DND-41 (cell line): Measurements from ENCODE around the gene EPHA1.
"Not testable (repeated sequence)": the region's sequence is repeated elsewhere in the genome, so short reads cannot be mapped to it uniquely, and the experiment has no call there.

Experiments
- ATAC-seq: fragments of 200-7000 bp; cut with Tn5 transposase; 3 replicates; pipeline ENCODE4 v1.9.1; 2021; ENCODE audit warnings: low read depth; ENCODE audit not compliant: insufficient read depth
- DNase-seq: peaks from one replicate; pipeline ENCODE4 v3.0.0-alpha.2; 2020
- H2AFZ ChIP-seq: 2 replicates; pipeline ENCODE4 v1.6.0; 2012; ENCODE audit warnings: low read depth, low read length
- H3K27ac ChIP-seq: 2 replicates; pipeline ENCODE4 v1.5.1; 2012; ENCODE audit warnings: low read length, inconsistent platforms
- H3K27me3 ChIP-seq: fragments of 200-600 bp; sonication (generic); 2 replicates; pipeline ENCODE4 v1.6.0; 2012; ENCODE audit warnings: low read length, mild to moderate bottlenecking, inconsistent platforms; ENCODE audit not compliant: insufficient read depth, poor library complexity
- H3K36me3 ChIP-seq: 2 replicates; pipeline ENCODE4 v1.5.1; 2012; ENCODE audit warnings: low read length, inconsistent platforms; ENCODE audit not compliant: insufficient read depth
- H3K4me1 ChIP-seq: 2 replicates; pipeline ENCODE4 v1.5.1; 2012; ENCODE audit warnings: mild to moderate bottlenecking, low read length; ENCODE audit not compliant: insufficient read depth
- H3K4me2 ChIP-seq: 2 replicates; pipeline ENCODE4 v1.6.0; 2012; ENCODE audit warnings: mild to moderate bottlenecking, moderate library complexity, low read length, inconsistent platforms; ENCODE audit not compliant: insufficient read depth
- H3K4me3 ChIP-seq, 2 experiments: fragments of 200-600 bp in 1 of 2; shearing (Covaris generic) in 1 of 2; 2 replicates each; pipeline ENCODE4 v1.5.1; 2012 to 2016; ENCODE audit warnings: inconsistent platforms in 2 of 2, low read length in 2 of 2, mild to moderate bottlenecking in 2 of 2, low read depth in 1 of 2, moderate library complexity in 1 of 2
- H3K79me2 ChIP-seq: 2 replicates; pipeline ENCODE4 v1.6.0; 2012; ENCODE audit warnings: low read length, inconsistent platforms; ENCODE audit not compliant: insufficient read depth
- H3K9ac ChIP-seq: 2 replicates; pipeline ENCODE4 v1.6.0; 2012; ENCODE audit warnings: low read depth, mild to moderate bottlenecking, inconsistent platforms, low read length, moderate library complexity
- H3K9me3 ChIP-seq: 2 replicates; pipeline ENCODE4 v1.5.1; 2012; ENCODE audit warnings: low read length, moderate library complexity, mild to moderate bottlenecking, inconsistent platforms; ENCODE audit not compliant: insufficient read depth, severe bottlenecking
- H4K20me1 ChIP-seq: 2 replicates; pipeline ENCODE4 v1.6.0; 2012; ENCODE audit warnings: low read length; ENCODE audit not compliant: insufficient read depth
- EZH2 ChIP-seq: IDR thresholded peaks from 3 replicates; pipeline ENCODE4 v1.6.1; 2012; ENCODE audit warnings: borderline replicate concordance, low read depth, mild to moderate bottlenecking, moderate library complexity, low read length, inconsistent platforms; ENCODE audit not compliant: severe bottlenecking
- TF ChIP-seq, protein P1 (sequence below): IDR thresholded peaks from 2 replicates; pipeline ENCODE4 v1.5.1; 2012; ENCODE audit warnings: borderline replicate concordance, low read length, moderate library complexity, mild to moderate bottlenecking; ENCODE audit not compliant: poor library complexity, severe bottlenecking; ENCODE audit errors: extremely low read depth

Gene EPHA1

DNA sequence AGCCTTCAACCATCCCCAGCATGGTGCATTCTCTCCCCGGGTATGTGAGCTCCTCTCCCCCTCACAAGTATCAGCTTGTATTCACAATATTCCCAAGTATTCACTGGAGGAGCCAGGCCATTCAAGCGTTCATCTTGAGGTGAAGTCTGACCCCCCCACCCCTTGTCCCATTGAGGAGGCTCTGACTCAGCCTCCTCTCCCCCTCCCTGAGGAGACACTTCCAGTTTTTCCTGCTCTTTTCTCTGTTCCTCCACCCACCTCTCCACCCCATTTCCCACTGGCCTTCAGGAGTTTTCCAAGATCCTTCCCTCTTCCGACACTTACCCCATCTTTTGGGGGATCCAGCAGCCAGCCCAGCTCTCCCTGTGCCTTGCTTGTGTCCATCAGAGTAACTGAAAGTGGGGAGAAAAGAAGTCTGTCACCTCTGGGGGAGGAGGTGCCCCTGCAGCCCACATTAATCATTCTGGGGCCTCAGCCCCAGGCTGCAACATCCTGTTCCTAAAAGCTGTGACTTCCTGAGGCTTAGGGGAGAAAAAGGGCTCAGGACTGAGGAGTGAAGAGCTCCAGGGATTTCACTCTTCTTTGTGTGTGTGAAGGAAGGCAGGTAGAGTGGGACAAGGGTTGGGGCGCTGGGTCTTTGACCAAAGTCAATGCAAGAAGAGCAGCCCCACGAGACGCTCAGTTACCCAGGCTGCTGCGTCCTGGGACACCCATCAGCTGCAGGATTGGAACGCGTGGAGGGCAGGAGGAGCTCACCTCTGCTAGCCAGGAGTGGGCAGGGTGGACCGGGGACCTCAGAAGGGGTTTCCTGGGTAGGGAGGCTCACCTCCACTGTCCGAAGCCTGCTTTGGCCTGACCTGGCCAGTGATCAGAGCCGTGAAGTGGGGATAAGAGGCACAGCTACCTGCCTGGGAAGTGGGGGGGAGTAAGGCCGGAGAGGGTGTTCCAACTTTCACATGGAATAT lies 1.1 kb downstream of the EPHA1 start:
- Histone ChIP-seq H3K27ac (no peak overlapping the region; the same call in 1 of the 2 replicates), H3K9me3 (no peaks in the 10 kb centered on the region), H2AFZ (no peak overlapping the region), H3K79me2 (no peaks in the 10 kb centered on the region), H3K36me3 (no peaks in the 10 kb centered on the region), H3K4me2 (peak overlapping the region; percentile 35), H3K4me3 (no peak overlapping the region), H4K20me1 (no peaks in the 10 kb centered on the region), H3K4me1 (peaks cover 18% of the 10 kb centered on the region), H3K27me3 (no peaks in the 10 kb centered on the region), H3K9ac (no peak overlapping the region)
- no peak for TF ChIP-seq EZH2
- TF ChIP-seq, protein P1, sequence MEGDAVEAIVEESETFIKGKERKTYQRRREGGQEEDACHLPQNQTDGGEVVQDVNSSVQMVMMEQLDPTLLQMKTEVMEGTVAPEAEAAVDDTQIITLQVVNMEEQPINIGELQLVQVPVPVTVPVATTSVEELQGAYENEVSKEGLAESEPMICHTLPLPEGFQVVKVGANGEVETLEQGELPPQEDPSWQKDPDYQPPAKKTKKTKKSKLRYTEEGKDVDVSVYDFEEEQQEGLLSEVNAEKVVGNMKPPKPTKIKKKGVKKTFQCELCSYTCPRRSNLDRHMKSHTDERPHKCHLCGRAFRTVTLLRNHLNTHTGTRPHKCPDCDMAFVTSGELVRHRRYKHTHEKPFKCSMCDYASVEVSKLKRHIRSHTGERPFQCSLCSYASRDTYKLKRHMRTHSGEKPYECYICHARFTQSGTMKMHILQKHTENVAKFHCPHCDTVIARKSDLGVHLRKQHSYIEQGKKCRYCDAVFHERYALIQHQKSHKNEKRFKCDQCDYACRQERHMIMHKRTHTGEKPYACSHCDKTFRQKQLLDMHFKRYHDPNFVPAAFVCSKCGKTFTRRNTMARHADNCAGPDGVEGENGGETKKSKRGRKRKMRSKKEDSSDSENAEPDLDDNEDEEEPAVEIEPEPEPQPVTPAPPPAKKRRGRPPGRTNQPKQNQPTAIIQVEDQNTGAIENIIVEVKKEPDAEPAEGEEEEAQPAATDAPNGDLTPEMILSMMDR, result no peak
- ATAC-seq (peak; percentile 96), DNase-seq (peak; percentile 77)

DNA sequence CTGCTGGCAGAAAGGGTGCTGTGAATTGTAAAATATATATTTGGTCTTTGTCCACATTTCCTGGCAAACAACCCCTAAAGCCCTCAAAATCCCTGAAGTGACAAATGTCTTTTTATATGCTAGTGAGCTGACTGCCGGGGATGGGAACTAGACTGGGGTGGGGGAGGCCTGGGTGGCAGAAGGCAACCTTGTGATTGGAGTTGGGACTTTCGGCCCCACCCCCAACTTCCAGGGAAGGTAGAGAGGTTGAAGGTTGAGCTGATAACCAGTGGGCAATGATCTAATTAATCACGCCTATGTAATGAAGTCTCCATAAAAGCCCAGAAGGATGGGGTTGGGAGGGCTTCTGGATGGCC lies 2.7 kb downstream of the EPHA1 start:
- TF ChIP-seq EZH2, result no peak
- Histone ChIP-seq H3K4me3 (no peak overlapping the region), H3K36me3 (no peaks in the 10 kb centered on the region), H3K27me3 (no peaks in the 10 kb centered on the region), H2AFZ (no peak overlapping the region), H3K9ac (no peak overlapping the region), H4K20me1 (no peaks in the 10 kb centered on the region), H3K4me2 (no peak overlapping the region), H3K27ac (no peak overlapping the region), H3K4me1 (peaks cover 18% of the 10 kb centered on the region), H3K9me3 (no peaks in the 10 kb centered on the region), H3K79me2 (no peaks in the 10 kb centered on the region)
- DNase-seq (no peak), ATAC-seq (no peak)

DNA sequence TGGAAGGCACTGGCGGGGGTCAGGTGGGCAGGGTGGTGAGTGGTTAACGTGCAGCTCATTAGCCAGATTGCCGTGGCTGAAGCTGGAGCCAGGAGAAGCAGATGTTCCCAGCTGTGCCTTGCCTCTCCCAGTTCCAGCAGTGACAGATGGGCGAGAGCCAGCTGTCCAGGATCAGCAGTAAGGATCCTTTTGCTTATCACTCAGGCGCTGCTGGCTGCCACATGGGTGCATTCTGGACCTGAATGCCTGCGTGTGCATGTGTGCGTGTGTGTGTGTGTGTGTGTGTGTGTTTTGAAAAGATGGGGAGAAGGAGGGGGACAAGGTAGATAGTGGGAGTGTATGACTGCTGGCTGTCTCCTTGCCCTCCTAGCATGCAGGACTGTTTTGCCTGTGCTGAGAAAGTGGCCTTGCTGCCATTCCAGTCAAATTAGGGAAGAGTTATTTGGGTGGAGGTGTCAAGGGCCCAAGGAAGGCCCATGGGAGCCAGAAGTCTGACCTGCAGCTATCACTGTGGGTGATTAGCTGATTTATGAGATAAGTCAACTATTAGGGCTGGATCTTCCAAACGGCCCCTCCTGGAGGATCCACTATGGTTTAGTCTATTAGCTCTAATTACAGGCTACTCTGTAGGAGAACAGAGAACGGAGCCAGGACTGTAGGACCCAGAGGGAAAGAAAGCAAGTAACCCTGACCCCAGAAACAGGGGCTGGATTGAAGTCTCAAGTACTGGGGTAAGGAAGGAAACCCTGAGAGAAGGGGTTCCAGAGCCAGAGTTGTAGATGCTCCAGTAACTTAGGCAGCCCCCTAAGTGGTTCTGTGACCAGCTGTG lies 3.3 kb downstream of the EPHA1 start:
- Histone ChIP-seq H3K36me3 (no peaks in the 10 kb centered on the region), H3K4me2 (no peak overlapping the region), H3K4me1 (peaks cover 18% of the 10 kb centered on the region), H3K9ac (no peak overlapping the region), H3K27ac (no peak overlapping the region), H2AFZ (no peak overlapping the region), H3K79me2 (no peaks in the 10 kb centered on the region), H3K4me3 (no peak overlapping the region), H3K9me3 (no peaks in the 10 kb centered on the region), H3K27me3 (no peaks in the 10 kb centered on the region), H4K20me1 (no peaks in the 10 kb centered on the region)
- ATAC-seq (no peak), DNase-seq (no peak)
- TF ChIP-seq, protein P1, result no peak
- no peak for TF ChIP-seq EZH2

DNA sequence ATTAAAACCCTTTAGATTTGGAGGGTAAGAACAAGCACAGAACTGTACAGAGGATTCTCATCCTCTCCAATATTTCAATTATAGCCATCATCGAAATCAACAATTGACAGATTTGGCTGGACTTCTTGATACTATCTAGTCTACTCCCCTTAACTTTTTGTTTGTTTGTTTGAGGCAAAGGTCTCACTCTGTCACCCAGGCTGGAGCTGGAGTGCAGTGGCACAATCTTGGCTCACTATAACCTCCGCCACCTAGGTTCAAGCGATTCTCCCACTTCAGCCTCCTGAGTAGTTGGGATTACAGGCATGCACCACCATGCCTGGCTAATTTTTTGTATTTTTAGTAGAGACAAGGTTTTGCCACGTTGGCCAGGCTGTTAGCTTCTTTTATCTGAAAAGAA lies 6.4 kb downstream of the EPHA1 start:
- H3K79me2 ChIP-seq, H3K27ac ChIP-seq, DNase-seq: not testable (repeated sequence)

More for the DNA sequence above, 6.4 kb downstream of the EPHA1 start:
- not testable (repeated sequence) for H3K9me3 ChIP-seq, H3K4me3 ChIP-seq, H3K4me2 ChIP-seq, H3K36me3 ChIP-seq, H3K27me3 ChIP-seq, H4K20me1 ChIP-seq, H3K9ac ChIP-seq, H2AFZ ChIP-seq, ATAC-seq, H3K4me1 ChIP-seq
